ENCODE data around the gene ZNF780B. TPM values are rescaled to one million over a fixed set of nuclear protein-coding genes. Genes with fewer than 3 reads are reported as not detected.

Gene ZNF780B
- total RNA-seq, result 14.9 and 24.1 TPM in 2 replicates

GRCh38 chr19:40055832-40056504, at the start of gene ZNF780B:
Gene ZNF780B, minus strand, starts transcription at chr19:40056231. Its CDS starts 5,899 bp downstream, at chr19:40050332.

GRCh38 chr19:40090241-40091204, 34.5 kb upstream of the ZNF780B start, which contains the start of gene ZNF780A:
Gene ZNF780A, minus strand, starts transcription at chr19:40090943. Its CDS starts 6,190 bp downstream, at chr19:40084753.

GRCh38 chr19:39996811-39997637, 59.0 kb downstream of the ZNF780B start, which contains the start of gene ZNF546:
Gene ZNF546, plus strand, starts transcription at chr19:39997060. Its CDS starts 1,267 bp downstream, at chr19:39998327.

Other genes with a start within 250 kb of the ZNF780B start
- 17.7 and 26.1 TPM in 2 replicates for gene DYRK1B, start 222.1 kb downstream of the ZNF780B start, total RNA-seq
- 67.5 and 204 TPM in 2 replicates for gene FBL, start 209.9 kb downstream of the ZNF780B start, total RNA-seq
- gene FCGBP, start 121.6 kb downstream of the ZNF780B start, total RNA-seq, result 1.2 and 1.5 TPM in 2 replicates
- gene PSMC4, start 85.1 kb downstream of the ZNF780B start, total RNA-seq, result 96.3 and 134 TPM in 2 replicates
- gene ZNF546, start 59.2 kb downstream of the ZNF780B start, total RNA-seq, result 7.0 and 10.6 TPM in 2 replicates
- 18.5 and 27.1 TPM in 2 replicates for gene ZNF780A, start 34.7 kb upstream of the ZNF780B start, total RNA-seq
- 9.3 and 10.8 TPM in 2 replicates for gene MAP3K10, start 135.2 kb upstream of the ZNF780B start, total RNA-seq
- 0.17 TPM in 1 of 2 replicates, not detected in the other for gene TTC9B, start 162.2 kb upstream of the ZNF780B start, total RNA-seq
- 0.33 and 0.58 TPM in 2 replicates for gene CCNP, start 170.5 kb upstream of the ZNF780B start, total RNA-seq
- gene AKT2, start 229.1 kb upstream of the ZNF780B start, total RNA-seq, result 143 and 162 TPM in 2 replicates